NT2/D1 (cell line): ENCODE results near the gene LRIG1.

Source experiments
- DNase-seq: peaks from one replicate; pipeline ENCODE4 v3.0.0-alpha.2; 2011; ENCODE audit warnings: low read depth, low spot score
- H3K27me3 ChIP-seq: 2 replicates; pipeline ENCODE4 v1.6.0; 2011; ENCODE audit warnings: mild to moderate bottlenecking; ENCODE audit not compliant: insufficient read length, insufficient read depth
- H3K36me3 ChIP-seq: 2 replicates; pipeline ENCODE4 v1.6.1; 2011; ENCODE audit warnings: mild to moderate bottlenecking, low read length, mixed read lengths; ENCODE audit not compliant: insufficient read depth, insufficient read length
- H3K4me1 ChIP-seq: 2 replicates; pipeline ENCODE4 v1.5.1; 2011; ENCODE audit not compliant: insufficient read depth, insufficient read length
- H3K4me3 ChIP-seq: 2 replicates; pipeline ENCODE4 v1.5.1; 2011; ENCODE audit warnings: low read depth; ENCODE audit not compliant: insufficient read length
- H3K9ac ChIP-seq: 2 replicates; pipeline ENCODE4 v1.6.0; 2011; ENCODE audit warnings: low read depth; ENCODE audit not compliant: insufficient read length
- H3K9me3 ChIP-seq: 2 replicates; pipeline ENCODE4 v1.5.1; 2011; ENCODE audit warnings: mild to moderate bottlenecking, low read length; ENCODE audit not compliant: insufficient read depth
- SUZ12 ChIP-seq: IDR thresholded peaks from 2 replicates; pipeline ENCODE4 v1.6.1; 2011; ENCODE audit not compliant: insufficient read length, insufficient read depth; ENCODE audit errors: extremely low read depth
- YY1 ChIP-seq: IDR thresholded peaks from 2 replicates; pipeline ENCODE4 v1.6.1; 2011; ENCODE audit not compliant: insufficient read length, insufficient read depth
- ZNF274 ChIP-seq: IDR thresholded peaks from 2 replicates; pipeline ENCODE4 v1.6.1; 2011; ENCODE audit warnings: mild to moderate bottlenecking, low read depth, low read length

LRIG1 gene

GRCh38 chr3:66504850-66505641, 4.2 kb upstream of the LRIG1 start:
- no peak for DNase-seq
- H3K36me3 ChIP-seq: no peaks in the 10 kb centered on the region
- H3K4me3 ChIP-seq: no peak overlapping the region
- no peak overlapping the region for H3K9ac ChIP-seq
- H3K9me3 ChIP-seq: no peaks in the 10 kb centered on the region
- TF ChIP-seq YY1: no peak
- no peak for TF ChIP-seq SUZ12
- TF ChIP-seq ZNF274: no peak
- H3K27me3 ChIP-seq: peaks cover 14% of the 10 kb centered on the region
- H3K4me1 ChIP-seq: no peaks in the 10 kb centered on the region

GRCh38 chr3:66502981-66503380, 2.2 kb upstream of the LRIG1 start:
- no peak overlapping the region for H3K4me3 ChIP-seq
- no peak overlapping the region for H3K9ac ChIP-seq
- H3K4me1 ChIP-seq: no peaks in the 10 kb centered on the region
- no peak for DNase-seq
- peaks cover 23% of the 10 kb centered on the region for H3K27me3 ChIP-seq
- no peak for TF ChIP-seq YY1
- TF ChIP-seq SUZ12: no peak
- no peak for TF ChIP-seq ZNF274
- no peaks in the 10 kb centered on the region for H3K36me3 ChIP-seq
- no peaks in the 10 kb centered on the region for H3K9me3 ChIP-seq

- TF ChIP-seq SUZ12 (no peak), ZNF274 (no peak), YY1 (no peak)
- Histone ChIP-seq H3K4me3 (no peak overlapping the region), H3K9me3 (no peaks in the 10 kb centered on the region), H3K4me1 (no peaks in the 10 kb centered on the region), H3K36me3 (no peaks in the 10 kb centered on the region), H3K27me3 (peaks cover 23% of the 10 kb centered on the region), H3K9ac (no peak overlapping the region)
- DNase-seq: no peak
Measured at GRCh38 chr3:66502245-66502874, 1.5 kb upstream of the LRIG1 start.

- Histone ChIP-seq H3K9me3 (no peaks in the 10 kb centered on the region), H3K4me3 (peak overlapping the region; percentile 31), H3K27me3 (peaks cover 23% of the 10 kb centered on the region), H3K36me3 (no peaks in the 10 kb centered on the region), H3K4me1 (no peaks in the 10 kb centered on the region), H3K9ac (peak overlapping the region; percentile 62)
- DNase-seq: no peak
- TF ChIP-seq ZNF274 (no peak), YY1 (no peak), SUZ12 (no peak)
Measured at GRCh38 chr3:66501483-66502244, 842 bp upstream of the LRIG1 start.

- Histone ChIP-seq H3K4me3 (peak overlapping the region; percentile 96), H3K9ac (peak overlapping the region; percentile 96), H3K36me3 (no peaks in the 10 kb centered on the region), H3K9me3 (no peaks in the 10 kb centered on the region), H3K27me3 (peaks cover 23% of the 10 kb centered on the region), H3K4me1 (peaks cover 6% of the 10 kb centered on the region)
- TF ChIP-seq SUZ12: no peak
- no peak for TF ChIP-seq ZNF274
- no peak for TF ChIP-seq YY1
- DNase-seq: no peak
Measured at GRCh38 chr3:66499881-66500575, 794 bp downstream of the LRIG1 start.

- Histone ChIP-seq H3K27me3 (peaks cover 23% of the 10 kb centered on the region), H3K36me3 (no peaks in the 10 kb centered on the region), H3K4me3 (peak overlapping the region; percentile 96), H3K9ac (peak overlapping the region; percentile 96), H3K9me3 (no peaks in the 10 kb centered on the region), H3K4me1 (peaks cover 6% of the 10 kb centered on the region)
- TF ChIP-seq YY1: no peak
- TF ChIP-seq ZNF274: no peak
- TF ChIP-seq SUZ12: no peak
- DNase-seq: no peak
Measured at GRCh38 chr3:66498687-66499621, 1.9 kb downstream of the LRIG1 start.
